ENCODE measurements around the gene TRIM73.
"Not testable (repeated sequence)": the region's sequence is repeated elsewhere in the genome, so short reads cannot be mapped to it uniquely, and the experiment has no call there.

GRCh38 chr7:75409880-75410822, 14.7 kb downstream of the TRIM73 start:
- TF ChIP-seq EZH2 (IDR thresholded peaks at IDR 0.05; ENCODE audit: borderline replicate concordance, insufficient read depth, low read length, poor library complexity, severe bottlenecking); CTCF (IDR thresholded peaks at IDR 0.05; ENCODE audit: poor library complexity, severe bottlenecking); RAD21 (conservative IDR thresholded peaks at IDR 0.05); EP300 (conservative IDR thresholded peaks at IDR 0.05; ENCODE audit: poor library complexity, severe bottlenecking); POLR2AphosphoS5 (IDR thresholded peaks at IDR 0.05); SMC3 (conservative IDR thresholded peaks at IDR 0.05; ENCODE audit: poor library complexity); TAF1 (IDR thresholded peaks at IDR 0.05; ENCODE audit: low read depth): not testable (repeated sequence)
